HepG2 (cell line): ENCODE results near the gene PXK. TPM values are rescaled to one million over a fixed set of nuclear protein-coding genes. Genes with fewer than 3 reads are reported as not detected.

Experiments used
- ATF7 ChIP-seq, 2 experiments: fragments of 450-650 bp in 1 of 2; sonication (generic) in 1 of 2; formaldehyde crosslinking in 1 of 2; IDR thresholded peaks; 2 replicates each; pipeline versions ENCODE4 v1.4.0 to v1.6.1; 2016 to 2020; ENCODE audit warnings: antibody characterized with exemption in 1 of 2, mild to moderate bottlenecking in 1 of 2, missing genetic modification reagents in 1 of 2
- CCDC6 ChIP-seq: sonication (generic); formaldehyde crosslinking; IDR thresholded peaks from 2 replicates; pipeline ENCODE4 v1.8.1; 2022; ENCODE audit warnings: mild to moderate bottlenecking, missing genetic modification reagents, moderate library complexity
- DNMT1 ChIP-seq: sonication (generic); formaldehyde crosslinking; IDR thresholded peaks from 2 replicates; pipeline ENCODE4 v1.5.1; 2020; ENCODE audit warnings: mild to moderate bottlenecking, missing genetic modification reagents
- HDAC2 ChIP-seq: sonication (generic); formaldehyde crosslinking; IDR thresholded peaks from 2 replicates; pipeline ENCODE4 v1.4.0; 2020; ENCODE audit warnings: missing genetic modification reagents
- HMG20A ChIP-seq: IDR thresholded peaks from 2 replicates; pipeline ENCODE4 v1.6.1; 2016; ENCODE audit warnings: borderline replicate concordance
- MIER2 ChIP-seq: IDR thresholded peaks from 2 replicates; pipeline ENCODE4 v1.6.1; 2016; ENCODE audit warnings: missing biosample characterization, missing genetic modification reagents
- MYC ChIP-seq: sonication (generic); formaldehyde crosslinking; IDR thresholded peaks from 2 replicates; pipeline ENCODE4 v1.9.0; 2021; ENCODE audit warnings: missing genetic modification reagents, borderline replicate concordance
- NFE2 ChIP-seq: sonication (generic); formaldehyde crosslinking; IDR thresholded peaks from 2 replicates; pipeline ENCODE4 v1.4.0; 2020; ENCODE audit warnings: missing genetic modification reagents
- NFE2L1 ChIP-seq: sonication (generic); formaldehyde crosslinking; IDR thresholded peaks from 2 replicates; pipeline ENCODE4 v1.4.0; 2020; ENCODE audit warnings: missing genetic modification reagents, mild to moderate bottlenecking, borderline replicate concordance
- RXRB ChIP-seq: IDR thresholded peaks from 2 replicates; pipeline ENCODE4 v1.6.1; 2016; ENCODE audit warnings: borderline replicate concordance, missing genetic modification reagents, missing compliant biosample characterization
- TP53 ChIP-seq: sonication (generic); formaldehyde crosslinking; conservative IDR thresholded peaks from 2 replicates; pipeline ENCODE4 v1.4.0; 2020; ENCODE audit warnings: missing genetic modification reagents
- ZFY ChIP-seq: sonication (generic); formaldehyde crosslinking; IDR thresholded peaks from 2 replicates; pipeline ENCODE4 v1.4.0; 2020; ENCODE audit warnings: missing genetic modification reagents
- ZNF121 ChIP-seq: sonication (generic); formaldehyde crosslinking; IDR thresholded peaks from 2 replicates; pipeline ENCODE4 v1.5.0; 2020; ENCODE audit warnings: mild to moderate bottlenecking, missing genetic modification reagents
- ZNF382 ChIP-seq: sonication (generic); formaldehyde crosslinking; IDR thresholded peaks from 2 replicates; pipeline ENCODE4 v1.5.0; 2020; ENCODE audit warnings: missing genetic modification reagents, mild to moderate bottlenecking, borderline replicate concordance
- ZNF546 ChIP-seq: sonication (generic); formaldehyde crosslinking; conservative IDR thresholded peaks from 2 replicates; pipeline ENCODE4 v1.8.1; 2023; ENCODE audit warnings: mild to moderate bottlenecking, missing genetic modification reagents
- ZNF770 ChIP-seq: sonication (generic); formaldehyde crosslinking; IDR thresholded peaks from 2 replicates; pipeline ENCODE4 v1.5.0; 2020; ENCODE audit warnings: mild to moderate bottlenecking, missing genetic modification reagents
- ZNF775 ChIP-seq: sonication (generic); formaldehyde crosslinking; IDR thresholded peaks from 2 replicates; pipeline ENCODE4 v1.4.0; 2020; ENCODE audit warnings: missing genetic modification reagents, mild to moderate bottlenecking, moderate library complexity, borderline replicate concordance
- ZNF83 ChIP-seq: sonication (generic); formaldehyde crosslinking; IDR thresholded peaks from 2 replicates; pipeline ENCODE4 v1.4.0; 2020; ENCODE audit warnings: missing genetic modification reagents, mild to moderate bottlenecking, borderline replicate concordance
- ZSCAN12 ChIP-seq: sonication (generic); formaldehyde crosslinking; IDR thresholded peaks from 2 replicates; pipeline ENCODE4 v1.9.0; 2021; ENCODE audit warnings: mild to moderate bottlenecking, missing genetic modification reagents
- polyA plus RNA-seq, 8 experiments: library from polyadenylated mRNA; depleted of rRNA in 3 of 8; stranded (reverse) in 7 of 8; unstranded in 1 of 8; fragments of >200 nt; fragmentation: Illumina TruSeq in 4 of 8; extraction: Trizol in 4 of 8; gene quantifications; 2 replicates each; pipeline versions ENCODE4 v1.2.1 to v1.2.3, GENCODE V29; 2011 to 2016; ENCODE audit warnings: low read depth in 4 of 8, missing spikeins in 1 of 8, mixed read lengths in 1 of 8; ENCODE audit not compliant: insufficient read depth in 1 of 8
- total RNA-seq, 5 experiments: library from RNA; depleted of rRNA; stranded (reverse); fragments of >200 nt; fragmentation: Illumina TruSeq; extraction: Trizol; gene quantifications; 2 replicates each; pipeline ENCODE4 v1.2.3, GENCODE V29; 2016; ENCODE audit warnings: low read depth in 1 of 5
- TF ChIP-seq, protein P1 (sequence below): sonication (generic); formaldehyde crosslinking; IDR thresholded peaks from 2 replicates; pipeline ENCODE4 v1.4.0; 2020; ENCODE audit warnings: missing genetic modification reagents
- TF ChIP-seq, protein P2 (sequence below): sonication (generic); formaldehyde crosslinking; IDR thresholded peaks from 2 replicates; pipeline ENCODE4 v1.4.0; 2020; ENCODE audit warnings: mild to moderate bottlenecking, missing genetic modification reagents

The PXK gene
- total and polyA plus RNA-seq, 2 of the 13 experiments (the other 11 are each of a cell fraction or from before 2014, with no cell fraction given) = 6.4 to 18.6 TPM

GRCh38 chr3:58471025-58471887 lies 138.6 kb downstream of the PXK start (continued):
- TF ChIP-seq, protein P1, sequence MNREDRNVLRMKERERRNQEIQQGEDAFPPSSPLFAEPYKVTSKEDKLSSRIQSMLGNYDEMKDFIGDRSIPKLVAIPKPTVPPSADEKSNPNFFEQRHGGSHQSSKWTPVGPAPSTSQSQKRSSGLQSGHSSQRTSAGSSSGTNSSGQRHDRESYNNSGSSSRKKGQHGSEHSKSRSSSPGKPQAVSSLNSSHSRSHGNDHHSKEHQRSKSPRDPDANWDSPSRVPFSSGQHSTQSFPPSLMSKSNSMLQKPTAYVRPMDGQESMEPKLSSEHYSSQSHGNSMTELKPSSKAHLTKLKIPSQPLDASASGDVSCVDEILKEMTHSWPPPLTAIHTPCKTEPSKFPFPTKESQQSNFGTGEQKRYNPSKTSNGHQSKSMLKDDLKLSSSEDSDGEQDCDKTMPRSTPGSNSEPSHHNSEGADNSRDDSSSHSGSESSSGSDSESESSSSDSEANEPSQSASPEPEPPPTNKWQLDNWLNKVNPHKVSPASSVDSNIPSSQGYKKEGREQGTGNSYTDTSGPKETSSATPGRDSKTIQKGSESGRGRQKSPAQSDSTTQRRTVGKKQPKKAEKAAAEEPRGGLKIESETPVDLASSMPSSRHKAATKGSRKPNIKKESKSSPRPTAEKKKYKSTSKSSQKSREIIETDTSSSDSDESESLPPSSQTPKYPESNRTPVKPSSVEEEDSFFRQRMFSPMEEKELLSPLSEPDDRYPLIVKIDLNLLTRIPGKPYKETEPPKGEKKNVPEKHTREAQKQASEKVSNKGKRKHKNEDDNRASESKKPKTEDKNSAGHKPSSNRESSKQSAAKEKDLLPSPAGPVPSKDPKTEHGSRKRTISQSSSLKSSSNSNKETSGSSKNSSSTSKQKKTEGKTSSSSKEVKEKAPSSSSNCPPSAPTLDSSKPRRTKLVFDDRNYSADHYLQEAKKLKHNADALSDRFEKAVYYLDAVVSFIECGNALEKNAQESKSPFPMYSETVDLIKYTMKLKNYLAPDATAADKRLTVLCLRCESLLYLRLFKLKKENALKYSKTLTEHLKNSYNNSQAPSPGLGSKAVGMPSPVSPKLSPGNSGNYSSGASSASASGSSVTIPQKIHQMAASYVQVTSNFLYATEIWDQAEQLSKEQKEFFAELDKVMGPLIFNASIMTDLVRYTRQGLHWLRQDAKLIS (CRISPR knock-in tag) = 0 out of 2 replicates have a peak, but pooled peaks have one; percentile 33
- TF ChIP-seq TP53 = 0 out of 2 replicates have a peak, but pooled peaks have one; percentile 72
- peak; percentile 68 for TF ChIP-seq ZFY (CRISPR knock-in tag)
- peak; percentile 80; the same call in 1 of the 2 replicates for TF ChIP-seq RXRB (CRISPR knock-in tag)
- TF ChIP-seq ZNF770 (CRISPR knock-in tag) = peak; percentile 31; the same call in 1 of the 2 replicates
- TF ChIP-seq MYC (CRISPR knock-in tag) = peak; percentile 52; the same call in 1 of the 2 replicates
- TF ChIP-seq NFE2 = 0 out of 2 replicates have a peak, but pooled peaks have one; percentile 5
- no peak for TF ChIP-seq ZNF121 (CRISPR knock-in tag)
- no peak for TF ChIP-seq CCDC6 (CRISPR knock-in tag)
- peak; percentile 97 for TF ChIP-seq HDAC2 (CRISPR knock-in tag)
- TF ChIP-seq ZSCAN12 = no peak
- peak; percentile 57 for TF ChIP-seq ATF7 (IDR thresholded peaks at IDR 0.05)
- TF ChIP-seq ATF7 (CRISPR knock-in tag; IDR thresholded peaks at IDR 0.05) = peak; percentile 78; the same call in 1 of the 2 replicates
- TF ChIP-seq, protein P2, sequence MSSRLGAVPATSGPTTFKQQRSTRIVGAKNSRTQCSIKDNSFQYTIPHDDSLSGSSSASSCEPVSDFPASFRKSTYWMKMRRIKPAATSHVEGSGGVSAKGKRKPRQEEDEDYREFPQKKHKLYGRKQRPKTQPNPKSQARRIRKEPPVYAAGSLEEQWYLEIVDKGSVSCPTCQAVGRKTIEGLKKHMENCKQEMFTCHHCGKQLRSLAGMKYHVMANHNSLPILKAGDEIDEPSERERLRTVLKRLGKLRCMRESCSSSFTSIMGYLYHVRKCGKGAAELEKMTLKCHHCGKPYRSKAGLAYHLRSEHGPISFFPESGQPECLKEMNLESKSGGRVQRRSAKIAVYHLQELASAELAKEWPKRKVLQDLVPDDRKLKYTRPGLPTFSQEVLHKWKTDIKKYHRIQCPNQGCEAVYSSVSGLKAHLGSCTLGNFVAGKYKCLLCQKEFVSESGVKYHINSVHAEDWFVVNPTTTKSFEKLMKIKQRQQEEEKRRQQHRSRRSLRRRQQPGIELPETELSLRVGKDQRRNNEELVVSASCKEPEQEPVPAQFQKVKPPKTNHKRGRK = no peak
- TF ChIP-seq HMG20A (CRISPR knock-in tag) = peak; percentile 96
- TF ChIP-seq MIER2 (CRISPR knock-in tag) = 0 out of 2 replicates have a peak, but pooled peaks have one; percentile 40
- TF ChIP-seq ZNF83 (CRISPR knock-in tag) = no peak
- TF ChIP-seq ZNF546 = peak; percentile 42; the same call in 1 of the 2 replicates
- TF ChIP-seq ZNF382 = no peak
- TF ChIP-seq DNMT1 (CRISPR knock-in tag) = no peak
- 0 out of 2 replicates have a peak, but pooled peaks have one; percentile 20 for TF ChIP-seq ZNF775
- no peak for TF ChIP-seq NFE2L1 (CRISPR knock-in tag)
